Astrocyte (in vitro differentiated cells and primary cell): ENCODE measurements around the gene OMG. TPM values are rescaled to one million over a fixed set of nuclear protein-coding genes. Genes with fewer than 3 reads are reported as not detected.
"Not testable (repeated sequence)": the region's sequence is repeated elsewhere in the genome, so short reads cannot be mapped to it uniquely, and the experiment has no call there.

Experiments used
- DNase-seq: peaks from one replicate; pipeline ENCODE4 v3.0.0-alpha.2; 2010; ENCODE audit warnings: low read depth
- FAIRE-seq: peaks from 2 replicates; lab custom pipeline; 2011; peaks lifted over from hg19 to GRCh38; lab: Jason Lieb, UNC
- H2AFZ ChIP-seq: 2 replicates; pipeline ENCODE4 v1.6.0; 2012; ENCODE audit warnings: low read depth, low read length, inconsistent platforms
- H3K27ac ChIP-seq: 2 replicates; pipeline ENCODE4 v1.5.1; 2011; ENCODE audit warnings: low read depth, low read length, inconsistent platforms
- H3K27me3 ChIP-seq: 2 replicates; pipeline ENCODE4 v1.6.0; 2011; ENCODE audit warnings: low read length, inconsistent platforms; ENCODE audit not compliant: insufficient read depth
- H3K36me3 ChIP-seq: 2 replicates; pipeline ENCODE4 v1.5.1; 2011; ENCODE audit warnings: low read length, inconsistent platforms; ENCODE audit not compliant: insufficient read depth
- H3K4me1 ChIP-seq: 2 replicates; pipeline ENCODE4 v1.5.1; 2011; ENCODE audit warnings: low read length, inconsistent platforms; ENCODE audit not compliant: insufficient read depth
- H3K4me2 ChIP-seq: 2 replicates; pipeline ENCODE4 v1.6.0; 2012; ENCODE audit warnings: low read length, inconsistent platforms
- H3K4me3 ChIP-seq: 2 replicates; pipeline ENCODE4 v1.5.1; 2011; ENCODE audit warnings: low read depth, mild to moderate bottlenecking, low read length, inconsistent platforms; ENCODE audit not compliant: insufficient read depth
- H3K79me2 ChIP-seq: 2 replicates; pipeline ENCODE4 v1.6.0; 2012; ENCODE audit warnings: mild to moderate bottlenecking, low read length, inconsistent platforms; ENCODE audit not compliant: insufficient read depth
- H3K9ac ChIP-seq: 2 replicates; pipeline ENCODE4 v1.6.0; 2012; ENCODE audit warnings: mild to moderate bottlenecking, low read length, inconsistent platforms
- H3K9me3 ChIP-seq: 2 replicates; pipeline ENCODE4 v1.5.1; 2012; ENCODE audit warnings: low read depth, mild to moderate bottlenecking, low read length, inconsistent platforms; ENCODE audit not compliant: insufficient read depth
- H4K20me1 ChIP-seq: 2 replicates; pipeline ENCODE4 v1.6.0; 2012; ENCODE audit warnings: low read length, inconsistent platforms; ENCODE audit not compliant: insufficient read depth
- H3K27ac Mint-ChIP-seq: one replicate; pipeline ENCODE4 v1.8.0; 2021; ENCODE audit warnings: mild to moderate bottlenecking, mixed read lengths; ENCODE audit not compliant: unreplicated experiment
- H3K27me3 Mint-ChIP-seq: one replicate; pipeline ENCODE4 v1.8.0; 2021; ENCODE audit warnings: low read depth, mixed read lengths; ENCODE audit not compliant: unreplicated experiment
- H3K36me3 Mint-ChIP-seq: one replicate; pipeline ENCODE4 v1.8.0; 2021; ENCODE audit warnings: low read depth, mixed read lengths; ENCODE audit not compliant: unreplicated experiment
- H3K4me1 Mint-ChIP-seq: one replicate; pipeline ENCODE4 v1.8.0; 2021; ENCODE audit warnings: low read depth, mixed read lengths; ENCODE audit not compliant: unreplicated experiment
- H3K4me3 Mint-ChIP-seq: one replicate; pipeline ENCODE4 v1.8.0; 2021; ENCODE audit warnings: mild to moderate bottlenecking, moderate library complexity, mixed read lengths; ENCODE audit not compliant: unreplicated experiment
- H3K9me3 Mint-ChIP-seq: one replicate; pipeline ENCODE4 v1.8.0; 2021; ENCODE audit warnings: mild to moderate bottlenecking, mixed read lengths; ENCODE audit not compliant: unreplicated experiment
- CTCF ChIP-seq: IDR thresholded peaks from 2 replicates; pipeline ENCODE4 v1.5.1; 2011; ENCODE audit warnings: low read depth, mild to moderate bottlenecking, inconsistent platforms, low read length, moderate library complexity; ENCODE audit not compliant: insufficient read depth
- EZH2 ChIP-seq: IDR thresholded peaks from 2 replicates; pipeline ENCODE4 v1.6.1; 2012; ENCODE audit warnings: mild to moderate bottlenecking, low read length, inconsistent platforms; ENCODE audit not compliant: insufficient read depth
- total RNA-seq: library from RNA; stranded (reverse); gene quantifications from 2 replicates; pipeline ENCODE4 v1.2.1, GENCODE V29; 2021

The OMG gene
- total RNA-seq, 1 donor from 2014 or later: not detected

GRCh38 chr17:31293581-31293980, 3.5 kb downstream of the OMG start:
- FAIRE-seq (no peak), DNase-seq (peak; percentile 42)
- Mint-ChIP-seq H3K4me1 (peaks cover 15% of the 10 kb centered on the region), H3K36me3 (peaks cover 6% of the 10 kb centered on the region), H3K27ac (peak overlapping the region; percentile 43), H3K4me3 (no peak overlapping the region), H3K27me3 (no peaks in the 10 kb centered on the region), H3K9me3 (no peaks in the 10 kb centered on the region)
- Histone ChIP-seq H3K36me3 (peaks cover 3% of the 10 kb centered on the region), H3K27me3 (no peaks in the 10 kb centered on the region), H3K4me2 (no peak overlapping the region), H3K4me3 (no peak overlapping the region), H3K4me1 (no peaks in the 10 kb centered on the region), H2AFZ (no peak overlapping the region), H3K27ac (no peak overlapping the region), H3K9ac (no peak overlapping the region), H3K9me3 (no peaks in the 10 kb centered on the region), H4K20me1 (peaks cover 10% of the 10 kb centered on the region), H3K79me2 (no peaks in the 10 kb centered on the region)
- no peak for TF ChIP-seq EZH2
- no peak for TF ChIP-seq CTCF

- Histone ChIP-seq H3K27me3 (no peaks in the 10 kb centered on the region), H2AFZ (no peak overlapping the region), H3K4me2 (no peak overlapping the region), H4K20me1 (peaks cover 10% of the 10 kb centered on the region), H3K27ac (no peak overlapping the region), H3K9me3 (no peaks in the 10 kb centered on the region), H3K4me1 (no peaks in the 10 kb centered on the region), H3K4me3 (no peak overlapping the region), H3K79me2 (no peaks in the 10 kb centered on the region), H3K36me3 (peaks cover 3% of the 10 kb centered on the region), H3K9ac (no peak overlapping the region)
- TF ChIP-seq EZH2 (no peak), CTCF (no peak)
- H3K27me3 Mint-ChIP-seq: no peaks in the 10 kb centered on the region
- H3K27ac Mint-ChIP-seq: no peak overlapping the region
- DNase-seq: no peak
- H3K9me3 Mint-ChIP-seq: no peaks in the 10 kb centered on the region
- H3K36me3 Mint-ChIP-seq: peaks cover 6% of the 10 kb centered on the region
- FAIRE-seq: peak; percentile 45
- no peak overlapping the region for H3K4me3 Mint-ChIP-seq
- peaks cover 15% of the 10 kb centered on the region for H3K4me1 Mint-ChIP-seq
Observed at GRCh38 chr17:31291820-31292219, 5.2 kb downstream of the OMG start.

- DNase-seq: no peak
- Histone ChIP-seq H3K27me3 (no peaks in the 10 kb centered on the region), H3K27ac (no peak overlapping the region), H3K36me3 (peaks cover 3% of the 10 kb centered on the region), H2AFZ (no peak overlapping the region), H3K4me1 (no peaks in the 10 kb centered on the region), H3K4me3 (no peak overlapping the region), H4K20me1 (peaks cover under 1% of the 10 kb centered on the region), H3K79me2 (no peaks in the 10 kb centered on the region), H3K9ac (no peak overlapping the region), H3K4me2 (no peak overlapping the region), H3K9me3 (no peaks in the 10 kb centered on the region)
- H3K27ac Mint-ChIP-seq: no peak overlapping the region
- no peak for TF ChIP-seq CTCF
- TF ChIP-seq EZH2: no peak
- peaks cover 5% of the 10 kb centered on the region for H3K36me3 Mint-ChIP-seq
- no peaks in the 10 kb centered on the region for H3K9me3 Mint-ChIP-seq
- no peak for FAIRE-seq
- no peaks in the 10 kb centered on the region for H3K27me3 Mint-ChIP-seq
- H3K4me1 Mint-ChIP-seq: peaks cover 11% of the 10 kb centered on the region
- H3K4me3 Mint-ChIP-seq: no peak overlapping the region
Observed at GRCh38 chr17:31289790-31290189, 7.2 kb downstream of the OMG start.

GRCh38 chr17:31287932-31288331, 9.1 kb downstream of the OMG start:
- not testable (repeated sequence) for H3K4me2 ChIP-seq, H3K36me3 Mint-ChIP-seq, H3K27me3 ChIP-seq, H2AFZ ChIP-seq, H3K9ac ChIP-seq, DNase-seq, H3K9me3 ChIP-seq, H4K20me1 ChIP-seq, H3K9me3 Mint-ChIP-seq, H3K4me3 ChIP-seq, H3K4me1 Mint-ChIP-seq, H3K36me3 ChIP-seq, H3K27ac ChIP-seq, H3K79me2 ChIP-seq, H3K4me1 ChIP-seq, H3K27ac Mint-ChIP-seq, H3K27me3 Mint-ChIP-seq, FAIRE-seq, H3K4me3 Mint-ChIP-seq
